HG02884 (cell line): Measurements from ENCODE around the gene MEFV.
"Not testable (repeated sequence)": the region's sequence is repeated elsewhere in the genome, so short reads cannot be mapped to it uniquely, and the experiment has no call there.

Source experiments
- ATAC-seq: cut with Tn5 transposase; IDR thresholded peaks from one replicate; pipeline ENCODE4 v1.9.1; 2021; ENCODE audit warnings: mild to moderate bottlenecking, moderate library complexity; ENCODE audit not compliant: unreplicated experiment

Gene MEFV

DNA sequence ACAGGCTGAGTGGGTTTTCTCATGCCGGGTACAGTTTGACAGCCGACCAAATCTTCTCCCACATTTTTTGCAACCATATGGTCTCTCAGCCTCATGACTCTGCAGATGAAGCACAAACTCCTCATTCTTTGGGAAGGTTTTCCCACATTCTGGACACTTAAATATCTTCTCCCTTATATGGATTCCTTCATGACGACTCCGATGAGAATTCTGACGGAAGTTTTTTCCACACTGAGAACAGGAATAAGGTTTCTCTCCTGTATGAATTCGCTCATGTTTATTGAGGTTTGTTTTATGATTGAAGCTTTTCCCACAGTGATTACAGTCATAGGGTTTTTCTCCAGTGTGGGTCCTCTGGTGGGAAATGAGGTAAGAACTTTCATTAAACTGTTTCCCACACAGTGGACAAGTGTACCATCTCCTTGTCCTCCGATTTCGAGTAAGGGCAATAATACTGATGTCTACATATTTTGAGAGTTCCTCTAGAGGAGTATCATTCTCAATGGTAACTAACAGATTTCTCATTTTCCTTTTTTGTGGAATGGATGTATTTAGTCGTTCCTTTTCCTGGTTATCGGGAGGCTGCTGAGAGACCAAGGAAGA is 32.4 kb downstream of the MEFV start:
- ATAC-seq, result no peak

DNA sequence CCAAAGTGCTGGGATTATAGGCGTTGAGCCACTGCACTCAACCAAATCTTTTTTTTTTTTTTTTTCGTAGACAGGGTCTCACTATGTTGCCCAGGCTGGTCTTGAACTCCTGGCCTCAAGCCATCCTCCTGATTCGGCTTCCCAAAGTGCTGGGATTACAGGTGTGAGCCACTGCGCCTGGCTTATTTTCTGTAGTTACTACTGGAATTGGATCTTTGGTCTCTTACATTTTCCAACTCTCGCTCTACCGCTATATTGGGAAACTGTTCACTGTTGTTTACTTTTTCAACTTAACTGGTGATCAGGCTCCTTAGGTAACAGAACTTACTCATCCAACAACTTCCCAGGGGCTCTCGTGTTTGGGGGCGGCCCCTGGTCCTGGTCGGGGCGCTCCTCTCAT is 35.6 kb downstream of the MEFV start:
- ATAC-seq, result no peak

DNA sequence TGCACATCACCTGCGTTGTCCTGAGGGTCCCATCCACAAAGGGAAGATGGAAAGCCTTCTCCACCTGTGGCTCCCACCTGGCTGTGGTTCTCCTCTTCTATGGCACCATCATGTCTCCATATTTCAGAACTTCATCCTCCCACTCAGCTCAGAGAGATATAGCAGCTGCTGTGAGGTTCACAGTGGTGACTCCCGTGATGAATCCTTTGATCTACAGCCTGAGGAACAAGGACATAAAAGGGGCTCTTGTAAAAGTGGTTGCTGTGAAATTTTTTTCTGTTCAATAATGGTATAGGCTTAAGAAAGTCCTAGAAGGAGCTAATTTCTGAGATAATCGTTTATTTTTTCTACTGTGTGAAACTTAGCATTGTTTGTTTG is 40.2 kb downstream of the MEFV start:
- no peak for ATAC-seq

DNA sequence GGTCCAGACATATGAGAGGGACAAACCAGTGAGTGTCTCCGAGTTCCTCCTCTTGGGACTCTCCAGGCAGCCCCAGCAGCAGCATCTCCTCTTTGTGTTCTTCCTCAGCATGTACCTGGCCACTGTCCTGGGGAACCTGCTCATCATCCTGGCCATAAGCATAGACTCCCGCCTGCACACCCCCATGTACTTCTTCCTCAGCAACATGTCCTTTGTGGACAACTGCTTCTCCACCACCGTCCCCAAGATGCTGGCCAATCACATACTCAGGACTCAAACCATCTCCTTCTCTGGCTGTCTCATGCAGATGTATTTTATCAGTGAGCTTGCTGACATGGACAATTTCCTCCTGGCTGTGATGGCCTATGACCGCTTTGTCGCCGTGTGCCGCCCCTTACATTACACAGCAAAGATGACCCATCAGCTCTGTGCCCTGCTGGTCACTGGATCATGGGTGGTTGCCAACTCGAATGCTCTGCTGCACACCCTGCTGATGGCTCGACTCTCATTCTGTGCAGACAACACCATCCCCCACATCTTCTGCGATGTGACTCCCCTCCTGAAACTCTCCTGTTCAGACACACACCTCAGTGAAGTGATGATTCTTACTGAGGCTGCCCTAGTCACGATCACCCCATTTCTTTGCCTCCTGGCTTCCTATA is 40.7 kb downstream of the MEFV start:
- no peak for ATAC-seq

DNA sequence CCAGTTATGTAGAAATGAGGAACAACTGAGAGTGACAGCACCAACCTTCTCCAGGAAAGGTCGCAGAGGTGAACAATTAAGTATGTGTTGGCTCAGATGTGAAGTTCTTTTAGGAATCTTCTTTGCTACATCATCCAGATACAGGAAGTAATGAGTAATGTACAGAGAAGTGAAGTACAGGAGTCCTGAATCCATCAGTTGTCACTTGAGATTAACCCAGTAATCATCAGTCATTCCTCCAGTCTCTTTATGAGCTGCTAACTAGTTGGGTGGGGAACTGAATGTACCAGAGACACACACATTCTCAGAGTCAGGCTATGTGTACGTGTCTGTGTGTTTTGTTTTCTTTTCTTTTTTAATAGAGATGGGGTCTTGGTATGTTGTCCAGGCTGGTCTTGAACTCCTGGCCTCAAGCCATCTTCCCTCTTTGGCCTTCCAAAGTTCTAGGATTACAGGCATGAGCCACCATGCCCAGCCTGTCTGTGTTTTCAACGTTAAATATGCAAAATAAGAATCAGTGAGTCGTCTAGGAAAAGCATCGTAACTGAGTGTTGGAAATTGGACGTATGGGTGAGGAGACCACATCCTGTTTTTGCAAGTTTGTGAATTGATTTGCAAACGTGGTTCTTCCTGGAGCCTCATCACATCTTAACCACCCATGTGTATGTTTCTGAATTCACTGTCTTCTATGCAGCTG is 41.4 kb downstream of the MEFV start:
- no peak for ATAC-seq

DNA sequence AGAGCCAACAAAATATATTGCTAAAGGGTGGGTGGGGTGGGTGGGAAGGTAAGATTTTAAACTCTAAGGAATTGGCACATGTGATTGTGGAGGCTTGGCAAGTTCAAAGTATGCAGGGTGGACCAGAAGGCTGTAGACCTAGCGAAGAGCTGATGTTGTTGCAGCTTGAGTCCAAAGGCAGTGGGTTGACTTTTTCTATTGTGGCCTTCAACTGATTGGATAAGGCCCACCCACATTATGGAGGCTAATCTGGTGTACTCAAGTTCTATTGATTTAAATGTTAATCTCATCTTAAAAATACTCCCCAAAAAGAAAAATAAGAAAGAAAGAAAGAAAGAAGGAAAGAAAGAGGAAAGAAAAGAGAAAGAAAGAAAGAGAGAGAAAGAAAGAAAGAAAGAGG is 43.9 kb downstream of the MEFV start:
- no peak for ATAC-seq

DNA sequence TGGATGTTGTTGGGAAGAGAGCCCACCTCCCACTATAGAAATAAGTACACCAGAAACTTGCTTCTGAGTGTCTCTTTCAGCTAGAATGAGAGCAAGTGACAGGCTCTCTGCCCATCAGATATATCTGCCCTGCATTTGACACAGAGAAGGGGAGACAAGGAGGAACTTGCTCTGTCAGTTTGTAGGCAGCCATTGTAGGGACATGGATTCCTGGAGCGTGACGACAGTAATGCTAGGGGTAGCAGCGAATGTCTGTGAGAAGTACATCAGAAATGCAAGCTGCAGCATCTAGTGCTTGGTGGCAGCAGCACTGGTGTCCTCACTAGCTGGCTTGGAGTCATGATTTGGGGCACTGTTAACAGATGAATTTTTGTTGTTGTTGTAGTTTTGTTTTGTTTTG is 44.4 kb downstream of the MEFV start:
- no peak for ATAC-seq

DNA sequence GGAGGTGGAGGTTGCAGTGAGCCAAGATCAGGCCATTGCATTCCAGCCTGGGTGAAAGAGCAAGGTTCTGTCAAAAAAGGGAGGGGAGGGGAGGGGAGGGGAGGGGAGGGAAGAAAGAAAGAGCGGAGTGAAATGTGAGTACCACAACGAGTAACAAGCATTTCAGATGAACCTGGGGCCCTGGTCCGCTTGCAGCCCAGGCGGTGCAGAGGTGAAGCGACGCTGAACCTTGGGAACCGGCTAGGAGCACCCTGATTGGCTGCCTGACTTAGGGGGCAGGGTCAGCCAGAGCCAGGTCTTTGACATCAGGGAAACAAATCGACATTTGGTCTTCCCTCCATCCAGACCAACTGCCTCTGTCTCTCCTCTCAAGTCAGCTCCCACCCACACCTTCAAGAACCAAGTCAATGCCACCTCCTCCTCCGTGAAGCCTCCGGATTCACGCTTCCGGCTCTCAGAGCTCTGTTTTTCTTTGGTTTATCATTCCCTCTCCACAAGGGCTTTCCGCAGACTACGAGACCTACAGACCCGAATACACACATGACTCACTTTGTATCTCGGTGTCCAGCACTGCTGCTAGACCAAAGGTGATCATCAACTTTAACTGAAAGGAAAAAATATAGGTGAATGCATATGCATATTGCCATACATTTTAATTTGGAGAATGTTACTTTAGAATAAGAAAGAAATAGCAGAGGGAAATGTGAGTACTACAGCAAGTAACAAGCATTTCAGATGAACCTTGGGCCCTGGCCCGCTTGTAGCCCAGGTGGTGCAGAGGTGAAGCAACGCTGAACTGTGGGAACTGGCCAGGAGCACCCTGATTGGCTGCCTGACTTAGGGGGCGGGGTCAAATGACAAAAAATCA is 49.1 kb downstream of the MEFV start:
- no peak for ATAC-seq

DNA sequence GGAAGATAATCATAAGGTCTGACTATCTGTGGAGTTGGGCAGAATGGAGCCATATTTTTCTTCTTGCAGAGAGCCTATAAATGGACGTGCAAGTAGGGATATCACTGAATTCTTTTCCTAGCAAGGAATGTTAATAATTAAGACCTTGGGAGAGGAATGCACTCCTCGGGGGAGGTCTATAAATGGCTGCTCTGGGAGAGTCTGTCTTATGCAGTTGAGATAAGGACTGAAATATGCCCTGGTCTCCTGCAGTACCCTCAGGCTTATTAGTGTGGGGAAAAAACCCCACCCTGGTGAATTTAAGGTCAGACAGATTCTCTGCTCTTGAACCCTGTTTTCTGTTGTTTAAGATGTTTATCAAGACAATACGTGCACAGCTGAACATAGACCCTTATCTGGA is 50.5 kb downstream of the MEFV start:
- not testable (repeated sequence) for ATAC-seq

DNA sequence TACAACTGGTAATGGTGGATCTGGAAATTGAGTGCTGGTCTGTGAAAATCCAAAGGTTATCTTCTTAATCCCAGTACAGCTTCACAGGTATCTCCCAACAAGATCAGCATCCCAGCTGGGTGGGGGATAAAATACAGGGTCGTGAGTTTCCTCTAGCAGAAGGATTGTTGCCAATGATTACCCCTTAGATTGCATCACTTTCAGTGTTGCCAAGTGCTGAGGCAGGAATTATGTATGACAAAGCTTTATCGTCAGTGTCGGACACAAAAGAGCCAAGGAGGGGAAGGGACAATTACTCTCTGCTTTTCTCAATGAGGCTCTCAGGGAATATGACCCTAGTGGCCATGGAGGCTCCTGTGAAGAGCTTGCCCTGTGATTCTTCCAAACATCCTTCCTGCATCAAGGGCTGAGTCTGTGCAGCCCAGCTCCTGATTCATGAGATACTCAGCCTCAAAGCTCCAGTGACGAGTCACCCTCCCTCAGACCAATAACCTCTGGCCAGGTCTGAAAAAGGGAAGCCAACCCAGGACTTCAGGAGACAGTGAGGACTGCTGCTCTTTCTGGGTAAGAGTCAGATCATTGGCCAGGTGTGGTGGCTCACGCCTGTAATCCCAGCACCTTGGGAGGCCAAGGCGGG is 53.4 kb downstream of the MEFV start:
- ATAC-seq, result no peak

DNA sequence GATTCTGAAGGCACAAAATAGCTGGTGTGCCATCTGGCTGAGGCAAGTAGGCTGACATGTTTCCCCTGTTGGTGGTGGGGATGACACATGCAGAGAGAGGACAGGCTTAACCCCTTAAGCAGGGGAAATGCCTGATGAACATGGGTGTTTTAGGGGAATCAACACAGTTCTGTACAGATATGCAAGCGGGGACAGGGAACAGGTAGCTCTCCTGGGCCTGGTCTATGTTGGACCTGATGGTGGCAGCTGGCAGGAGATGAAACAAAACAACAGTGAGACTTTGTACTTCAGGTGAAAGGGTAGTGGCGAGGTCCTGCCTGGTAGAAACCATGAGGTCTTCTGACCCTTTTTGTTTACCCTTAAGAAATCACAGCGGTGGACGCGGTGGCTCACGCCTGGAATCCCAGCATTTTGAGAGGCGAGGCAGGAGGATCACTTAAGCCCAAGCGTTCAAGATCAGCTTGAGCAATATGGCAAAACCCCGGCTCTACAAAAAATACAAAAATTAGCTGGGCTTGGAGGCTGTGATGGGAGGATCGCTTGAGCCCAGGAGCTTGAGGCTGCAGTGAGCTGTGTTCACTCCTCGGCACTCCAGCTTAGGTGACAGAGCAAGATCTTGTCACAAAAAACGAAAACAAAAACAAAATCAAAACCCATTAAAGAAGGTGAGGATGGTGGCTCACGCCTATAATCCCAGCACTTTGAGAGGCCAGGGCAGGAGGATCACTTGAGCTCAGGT is 57.9 kb downstream of the MEFV start:
- no peak for ATAC-seq

DNA sequence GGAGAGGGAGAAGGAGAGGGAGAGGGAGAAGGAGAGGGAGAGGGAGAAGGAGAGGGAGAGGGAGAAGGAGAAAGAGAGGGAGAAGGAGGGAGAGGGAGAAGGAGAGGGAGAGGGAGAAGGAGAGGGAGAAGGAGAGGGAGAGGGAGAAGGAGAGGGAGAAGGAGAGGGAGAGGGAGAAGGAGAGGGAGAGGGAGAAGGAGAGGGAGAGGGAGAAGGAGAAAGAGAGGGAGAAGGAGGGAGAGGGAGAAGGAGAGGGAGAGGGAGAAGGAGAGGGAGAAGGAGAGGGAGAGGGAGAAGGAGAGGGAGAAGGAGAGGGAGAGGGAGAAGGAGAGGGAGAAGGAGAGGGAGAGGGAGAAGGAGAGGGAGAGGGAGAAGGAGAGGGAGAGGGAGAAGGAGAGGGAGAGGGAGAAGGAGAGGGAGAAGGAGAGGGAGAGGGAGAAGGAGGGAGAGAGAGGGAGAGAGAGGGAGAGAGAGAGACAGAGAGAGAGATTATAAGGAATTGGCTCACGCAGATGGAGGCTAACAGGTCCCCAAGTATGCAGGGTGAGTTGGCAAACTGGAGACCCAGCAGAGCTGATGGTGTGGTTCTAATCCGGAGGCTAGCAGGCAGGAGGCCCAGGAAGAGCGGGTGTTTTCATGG is 58.6 kb downstream of the MEFV start:
- not testable (repeated sequence) for ATAC-seq

DNA sequence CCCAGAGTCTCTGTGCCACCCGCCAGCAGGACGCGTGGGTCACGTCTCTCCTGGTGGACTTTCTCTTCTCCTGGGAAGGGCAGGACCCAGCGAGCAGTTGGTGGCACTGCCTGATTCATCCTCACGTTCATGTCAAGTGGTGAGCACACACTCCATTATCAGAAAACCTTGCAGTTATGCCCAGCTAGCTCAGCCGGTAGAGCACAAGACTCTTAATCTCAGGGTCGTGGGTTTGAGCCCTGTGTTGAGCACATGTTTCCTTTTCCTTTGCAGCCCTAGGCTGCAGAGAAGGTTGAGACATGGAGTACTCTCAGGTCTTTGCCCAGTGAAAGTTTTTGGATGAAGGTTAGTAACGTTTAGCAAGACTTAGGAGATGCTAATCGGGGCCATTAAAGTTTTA is 60.5 kb downstream of the MEFV start:
- ATAC-seq, result no peak

DNA sequence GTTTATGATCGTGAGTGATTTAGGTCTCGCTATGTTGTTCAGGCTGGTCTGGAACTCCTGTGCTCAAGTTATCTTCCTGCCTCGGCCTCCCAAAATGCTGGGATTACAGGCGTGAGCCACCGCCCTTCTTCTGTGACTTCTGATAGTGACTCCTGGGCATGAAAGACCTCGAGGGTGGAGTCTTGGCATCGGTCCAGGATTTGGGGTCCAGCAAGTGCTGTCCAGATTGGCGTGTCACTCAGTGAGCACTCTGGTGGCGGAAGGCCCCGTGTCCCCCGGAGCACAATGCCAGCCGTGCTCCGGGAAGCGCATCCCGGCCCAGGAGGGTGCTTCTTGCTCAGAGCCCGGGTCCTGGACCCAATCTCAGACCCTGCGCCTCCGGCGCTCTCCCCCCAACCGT is 61.6 kb downstream of the MEFV start:
- ATAC-seq, result no peak

DNA sequence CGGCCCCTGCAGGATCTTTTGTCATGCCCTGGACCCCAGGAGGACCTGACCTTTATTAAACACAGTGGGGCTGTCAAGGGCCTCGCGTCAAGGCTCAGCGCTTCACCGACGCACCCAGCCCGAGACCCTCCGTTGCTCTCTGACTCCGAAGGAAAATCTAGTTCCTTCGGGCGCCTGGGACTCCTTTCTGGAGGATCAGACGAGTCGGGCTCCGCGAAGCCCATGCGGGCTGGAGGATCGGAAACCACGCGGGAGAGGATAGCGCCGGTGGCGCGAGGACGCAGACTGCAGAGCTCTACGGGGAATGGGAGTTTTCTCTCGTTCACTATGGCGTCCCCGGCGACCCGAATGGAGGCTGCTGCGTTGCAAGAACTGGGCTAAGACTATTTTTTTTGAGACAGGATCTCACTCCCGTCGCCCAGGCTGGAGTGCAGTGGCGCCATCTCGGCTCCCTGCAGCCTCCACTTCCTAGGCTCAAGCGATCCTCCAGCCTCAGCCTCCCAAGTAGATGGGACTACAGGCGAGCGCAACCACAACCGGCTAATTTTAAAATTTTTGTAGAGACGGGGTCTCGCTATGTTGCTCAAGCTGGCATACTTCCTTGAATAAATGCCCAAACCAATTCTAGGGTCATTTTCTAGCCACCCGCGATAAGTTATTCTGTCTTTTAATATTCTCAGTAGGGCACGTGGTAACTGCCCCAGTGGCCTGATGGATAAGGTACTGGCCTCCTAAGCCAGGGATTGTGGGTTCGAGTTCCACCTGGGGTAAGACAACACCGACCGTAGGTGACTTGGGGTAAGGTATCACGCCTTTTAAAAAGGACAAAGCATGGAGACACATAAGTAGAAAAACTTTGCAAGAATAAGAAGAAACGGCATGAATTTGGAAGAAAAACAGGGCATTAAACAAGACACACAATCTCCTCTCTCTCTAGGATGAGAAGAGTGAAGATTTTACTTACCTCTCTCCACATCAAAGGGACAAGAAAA is 62.9 kb downstream of the MEFV start:
- ATAC-seq, result no peak

DNA sequence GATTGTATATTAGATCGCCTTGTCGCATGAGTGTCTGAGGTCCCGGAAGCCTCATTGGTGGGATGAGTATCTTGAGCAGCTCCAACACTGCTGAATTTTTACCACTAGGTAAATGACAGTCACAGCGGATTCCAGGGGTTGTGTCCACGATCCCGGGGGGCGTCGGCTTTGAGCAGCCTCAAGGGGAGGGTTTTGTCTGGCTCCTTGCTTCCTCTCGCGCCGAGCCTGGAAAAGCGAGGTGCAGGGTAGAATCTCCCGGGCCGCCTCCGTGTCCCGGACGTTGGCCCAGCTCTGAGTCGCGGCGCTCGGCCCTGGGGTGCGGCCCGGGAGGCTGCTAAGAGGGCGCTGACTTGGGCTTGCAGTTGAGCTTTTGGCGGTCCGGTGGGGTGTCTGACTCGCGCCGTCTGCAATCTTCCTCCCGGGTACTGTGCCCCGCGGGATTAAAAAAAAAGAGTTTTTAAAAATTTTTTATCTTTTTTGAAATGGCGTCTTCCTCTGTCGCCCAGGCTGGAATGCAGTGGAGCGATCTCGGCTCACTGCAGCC is 63.9 kb downstream of the MEFV start:
- ATAC-seq, result no peak
